NCI-H524 treated with DMSO at 0.1 percent for 48 hours (cell line): Measurements from ENCODE around the gene ASTN1.

Experiments used
- DNase-seq: peaks from one replicate; lab custom pipeline; 2025; lab: John Stamatoyannopoulos, UW

ASTN1 gene

GRCh38 chr1:177164380-177165068 lies at the start of gene ASTN1:
Gene ASTN1 (minus strand): TSS chr1:177164712. CDS start chr1:177164676, 36 bp downstream.
- no peak for DNase-seq

GRCh38 chr1:177211231-177211630 lies 46.7 kb upstream of the ASTN1 start:
- DNase-seq = no peak

- DNase-seq = no peak
Observed at GRCh38 chr1:177210071-177210470, 45.6 kb upstream of the ASTN1 start.

GRCh38 chr1:177209357-177209756 lies 44.8 kb upstream of the ASTN1 start:
- DNase-seq = peak; percentile 6

GRCh38 chr1:177208920-177209319 lies 44.4 kb upstream of the ASTN1 start:
- DNase-seq = no peak

- no peak for DNase-seq
Observed at GRCh38 chr1:177206831-177207355, 42.4 kb upstream of the ASTN1 start.

- no peak for DNase-seq
Observed at GRCh38 chr1:177200290-177200689, 35.8 kb upstream of the ASTN1 start.

- no peak for DNase-seq
Observed at GRCh38 chr1:177198243-177198642, 33.7 kb upstream of the ASTN1 start.

- DNase-seq = no peak
Observed at GRCh38 chr1:177190308-177190970, 25.9 kb upstream of the ASTN1 start.

GRCh38 chr1:177186639-177187038 lies 22.1 kb upstream of the ASTN1 start:
- DNase-seq = no peak

- DNase-seq = no peak
Observed at GRCh38 chr1:177185209-177185608, 20.7 kb upstream of the ASTN1 start.

- no peak for DNase-seq
Observed at GRCh38 chr1:177183836-177184235, 19.3 kb upstream of the ASTN1 start.

GRCh38 chr1:177181631-177182291 lies 17.2 kb upstream of the ASTN1 start:
- DNase-seq = peak; percentile 95

- no peak for DNase-seq
Observed at GRCh38 chr1:177181280-177181630, 16.7 kb upstream of the ASTN1 start.

- no peak for DNase-seq
Observed at GRCh38 chr1:177174921-177175634, 10.6 kb upstream of the ASTN1 start.

- DNase-seq = no peak
Observed at GRCh38 chr1:177173976-177174375, 9.5 kb upstream of the ASTN1 start.

GRCh38 chr1:177172866-177173265 lies 8.4 kb upstream of the ASTN1 start:
- DNase-seq = no peak

GRCh38 chr1:177172272-177172671 lies 7.8 kb upstream of the ASTN1 start:
- DNase-seq = no peak

- no peak for DNase-seq
Observed at GRCh38 chr1:177171536-177172123, 7.1 kb upstream of the ASTN1 start.

- peak; percentile 51 for DNase-seq
Observed at GRCh38 chr1:177170756-177171535, 6.4 kb upstream of the ASTN1 start, which contains the start of gene BRINP2. Gene BRINP2 (plus strand): TSS chr1:177170958. CDS start chr1:177229877, 58,919 bp downstream.

- DNase-seq = no peak
Observed at GRCh38 chr1:177165069-177165439, 542 bp upstream of the ASTN1 start.
